ENCODE measurements around the gene ACP4. TPM values are rescaled to one million over a fixed set of nuclear protein-coding genes. Genes with fewer than 3 reads are reported as not detected.
A peak's percentile ranks its signal among the peaks of the same experiment; 100 is the strongest.
"Not testable (repeated sequence)": the region's sequence is repeated elsewhere in the genome, so short reads cannot be mapped to it uniquely, and the experiment has no call there.

ACP4 gene
- not detected in 2 replicates for total RNA-seq (ENCODE audit: low replicate concordance)
- long read RNA-seq, result 0 reads

GRCh38 chr19:50790396-50790795 is at the start of gene ACP4:
ACP4 (plus strand) TSS chr19:50790415; CDS start chr19:50790415, 0 bp downstream.
- Mint-ChIP-seq H3K27me3 (peaks cover 3% of the 10 kb centered on the region), H3K4me1 (ENCODE audit: unreplicated experiment) (peaks cover 4% of the 10 kb centered on the region), H3K9me3 (no peaks in the 10 kb centered on the region), H3K36me3 (no peaks in the 10 kb centered on the region), H3K27ac (peak within 1 kb of the TSS; percentile 47), H3K4me3 (peak within 1 kb of the TSS; percentile 26)
- no peak for TF ChIP-seq CTCF (conservative IDR thresholded peaks at IDR 0.05)
- no peak for DNase-seq (ENCODE audit: extremely low spot score, unreplicated experiment)

GRCh38 chr19:50741179-50741933 is 48.9 kb upstream of the ACP4 start:
- Mint-ChIP-seq H3K27me3 (peaks cover 48% of the 10 kb centered on the region), H3K36me3 (no peaks in the 10 kb centered on the region), H3K9me3 (no peaks in the 10 kb centered on the region), H3K27ac (no peak overlapping the region), H3K4me1 (ENCODE audit: unreplicated experiment) (no peaks in the 10 kb centered on the region), H3K4me3 (no peak overlapping the region)
- no peak for TF ChIP-seq CTCF (conservative IDR thresholded peaks at IDR 0.05)
- no peak for DNase-seq (ENCODE audit: extremely low spot score, unreplicated experiment)

- Mint-ChIP-seq H3K4me3 (no peak overlapping the region), H3K27me3 (peaks cover 36% of the 10 kb centered on the region), H3K36me3 (no peaks in the 10 kb centered on the region), H3K4me1 (ENCODE audit: unreplicated experiment) (no peaks in the 10 kb centered on the region), H3K9me3 (no peaks in the 10 kb centered on the region), H3K27ac (no peak overlapping the region)
- no peak for TF ChIP-seq CTCF (conservative IDR thresholded peaks at IDR 0.05)
- no peak for DNase-seq (ENCODE audit: extremely low spot score, unreplicated experiment)
Observed at GRCh38 chr19:50743537-50743936, 46.7 kb upstream of the ACP4 start.

GRCh38 chr19:50745221-50745620 is 45.0 kb upstream of the ACP4 start:
- TF ChIP-seq CTCF (conservative IDR thresholded peaks at IDR 0.05), result no peak
- Mint-ChIP-seq H3K4me3 (no peak overlapping the region), H3K36me3 (no peaks in the 10 kb centered on the region), H3K27ac (no peak overlapping the region), H3K4me1 (ENCODE audit: unreplicated experiment) (no peaks in the 10 kb centered on the region), H3K27me3 (peaks cover 29% of the 10 kb centered on the region), H3K9me3 (no peaks in the 10 kb centered on the region)
- no peak for DNase-seq (ENCODE audit: extremely low spot score, unreplicated experiment)

GRCh38 chr19:50747141-50747540 is 43.1 kb upstream of the ACP4 start:
- not testable (repeated sequence) for H3K36me3 Mint-ChIP-seq; H3K4me3 Mint-ChIP-seq; H3K9me3 Mint-ChIP-seq; H3K27ac Mint-ChIP-seq; DNase-seq (ENCODE audit: extremely low spot score, unreplicated experiment); H3K4me1 Mint-ChIP-seq (ENCODE audit: unreplicated experiment)
- peaks cover 23% of the 10 kb centered on the region for H3K27me3 Mint-ChIP-seq

GRCh38 chr19:50749490-50749889 is 40.7 kb upstream of the ACP4 start:
- Mint-ChIP-seq H3K9me3 (no peaks in the 10 kb centered on the region), H3K27me3 (peaks cover 23% of the 10 kb centered on the region), H3K4me1 (ENCODE audit: unreplicated experiment) (no peaks in the 10 kb centered on the region), H3K4me3 (no peak overlapping the region), H3K36me3 (no peaks in the 10 kb centered on the region), H3K27ac (no peak overlapping the region)
- no peak for DNase-seq (ENCODE audit: extremely low spot score, unreplicated experiment)
- no peak for TF ChIP-seq CTCF (conservative IDR thresholded peaks at IDR 0.05)
